Activated CD8-positive, alpha-beta memory T cell treated with anti-CD3 and anti-CD28 coated beads, Interleukin-2, amount 50 U/mL, for 24 hours (primary cell): ENCODE results near the gene GRK5.

Source experiments
- DNase-seq: peaks from one replicate; pipeline ENCODE4 v3.0.0-alpha.2; 2020; ENCODE audit errors: extremely low read depth

The GRK5 gene

DNA sequence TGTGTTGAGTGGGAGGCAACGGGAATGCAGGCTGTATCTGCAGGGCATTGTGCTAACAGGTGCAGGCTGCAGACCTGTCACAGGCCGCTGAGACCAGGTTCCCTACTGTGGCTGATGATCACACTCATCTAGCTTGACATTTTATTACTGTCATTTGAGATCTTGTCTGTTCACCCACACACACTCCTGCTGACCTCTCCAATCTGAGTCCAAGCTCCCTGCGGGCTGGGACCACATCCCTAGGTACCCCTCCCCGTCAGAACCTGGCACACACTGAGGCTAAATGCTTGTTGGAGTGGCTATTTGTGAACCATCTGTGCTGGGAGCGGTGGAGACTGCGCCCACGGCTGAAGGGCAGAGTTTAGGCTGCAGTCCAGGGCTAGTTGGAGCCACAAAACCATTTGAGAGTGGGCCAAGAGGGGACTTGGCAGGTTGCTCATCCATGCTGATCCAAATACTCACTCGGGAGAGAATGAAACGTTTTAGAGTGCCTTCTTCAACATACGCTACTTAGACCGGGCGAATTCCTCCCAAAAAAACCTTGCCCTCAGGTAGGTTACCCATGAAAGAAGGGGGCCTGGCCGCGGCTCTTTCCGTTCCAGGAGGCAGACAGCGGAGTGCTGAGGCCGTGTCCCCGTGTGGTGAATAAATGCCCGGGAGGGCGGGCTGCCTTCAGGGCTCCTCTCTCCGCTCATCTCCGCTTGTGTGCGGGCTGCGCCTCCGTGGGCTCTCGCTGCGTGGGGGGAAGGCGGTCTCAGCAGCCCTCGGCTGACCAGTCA, 170.8 kb downstream of the GRK5 start:
- no peak for DNase-seq

DNA sequence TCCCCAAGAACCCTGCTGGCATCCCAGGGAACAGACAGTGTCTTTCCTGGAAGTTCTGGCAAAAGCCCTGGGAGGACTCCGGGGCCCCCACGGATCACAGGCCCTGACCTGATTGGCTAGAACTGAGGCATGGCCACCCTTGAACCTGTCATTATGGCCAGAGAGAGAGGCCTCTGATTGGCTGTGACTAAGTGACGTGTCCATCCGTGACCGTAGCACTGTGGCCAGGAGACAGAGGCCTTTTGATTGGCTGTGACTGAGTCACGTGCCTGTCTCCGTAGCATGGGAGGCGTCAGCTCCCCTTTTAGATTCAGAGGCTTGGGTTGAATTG, 171.3 kb downstream of the GRK5 start:
- no peak for DNase-seq

DNA sequence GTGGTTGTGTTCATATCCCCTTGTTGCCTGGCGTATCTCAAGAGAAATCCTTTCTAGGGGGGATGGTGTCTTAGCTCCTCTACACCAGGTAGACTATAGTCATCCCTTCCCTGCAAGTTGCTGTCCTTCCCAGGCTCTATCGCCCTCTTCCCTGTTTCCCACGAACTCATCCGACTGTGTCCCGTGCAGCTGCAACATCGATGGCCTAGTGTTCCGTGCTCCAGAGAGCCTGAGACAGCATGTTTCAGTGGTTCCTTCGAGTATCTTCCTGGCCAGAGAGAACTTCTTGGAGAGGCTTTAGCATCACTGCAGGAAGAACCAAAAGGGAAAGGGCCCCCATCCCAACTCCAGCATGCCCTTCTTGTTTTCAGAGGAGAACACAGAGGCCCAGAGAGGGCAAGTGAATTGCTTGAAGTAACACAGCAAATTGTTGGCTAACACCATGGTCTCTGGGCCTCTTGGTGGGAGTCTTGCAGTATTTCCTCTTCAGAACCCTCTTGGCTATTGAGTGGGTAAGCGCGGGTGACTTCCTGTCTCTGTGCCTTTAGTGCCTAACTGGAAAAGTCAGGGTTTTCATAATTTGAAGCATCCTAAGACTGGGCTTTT, 172.2 kb downstream of the GRK5 start:
- DNase-seq = no peak

DNA sequence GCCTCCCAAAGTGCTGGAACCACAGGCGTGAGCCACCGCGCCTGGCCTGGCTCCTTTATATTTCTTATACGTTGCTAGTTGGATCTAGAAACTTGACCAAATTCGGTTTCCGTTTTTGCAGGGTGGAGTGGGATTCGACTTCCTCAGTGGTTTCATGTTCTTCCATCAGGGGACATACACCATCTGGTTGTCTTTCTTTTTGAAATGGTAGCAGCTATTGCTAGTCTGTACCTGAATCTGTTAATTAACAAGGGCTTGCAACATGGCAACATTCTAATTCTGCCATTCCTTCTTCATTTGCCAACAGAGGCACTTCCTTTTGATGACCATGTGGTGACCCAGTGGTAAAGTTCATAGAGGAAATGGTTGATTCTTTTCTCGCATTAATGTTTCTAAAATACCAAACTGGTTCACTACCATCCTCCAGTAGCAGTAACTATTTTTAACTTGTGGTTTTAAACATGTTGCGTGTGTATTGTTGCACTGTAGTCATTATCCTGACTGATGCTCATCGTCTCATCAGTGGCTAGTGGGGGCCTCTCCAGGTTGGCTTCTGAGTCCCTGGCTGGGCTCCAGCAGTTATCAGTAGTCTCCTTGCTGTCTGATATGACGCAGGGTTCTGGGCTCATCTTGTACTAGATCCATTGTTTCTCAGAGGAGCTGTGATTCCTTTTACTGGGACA, 175.9 kb downstream of the GRK5 start:
- no peak for DNase-seq

DNA sequence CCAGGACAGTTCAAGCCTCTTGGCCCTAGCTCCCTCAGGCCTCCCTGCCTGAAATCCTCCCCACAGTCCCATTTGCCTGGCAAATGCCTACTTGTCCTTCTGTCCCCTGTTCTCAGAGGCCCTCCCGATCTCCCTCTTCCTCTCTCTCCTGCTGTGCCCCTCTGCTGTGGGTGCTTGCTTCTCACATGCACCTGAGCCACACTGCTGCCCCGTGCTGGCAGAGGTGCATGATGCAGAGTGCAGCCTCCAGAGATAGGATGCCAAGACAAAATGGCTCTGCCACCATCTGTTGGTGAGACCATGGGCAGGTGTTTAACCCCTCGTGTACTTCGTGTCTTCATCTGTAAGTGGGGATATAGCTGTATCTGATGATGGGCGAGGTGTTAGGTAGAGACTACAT, 176.8 kb downstream of the GRK5 start:
- DNase-seq = no peak

DNA sequence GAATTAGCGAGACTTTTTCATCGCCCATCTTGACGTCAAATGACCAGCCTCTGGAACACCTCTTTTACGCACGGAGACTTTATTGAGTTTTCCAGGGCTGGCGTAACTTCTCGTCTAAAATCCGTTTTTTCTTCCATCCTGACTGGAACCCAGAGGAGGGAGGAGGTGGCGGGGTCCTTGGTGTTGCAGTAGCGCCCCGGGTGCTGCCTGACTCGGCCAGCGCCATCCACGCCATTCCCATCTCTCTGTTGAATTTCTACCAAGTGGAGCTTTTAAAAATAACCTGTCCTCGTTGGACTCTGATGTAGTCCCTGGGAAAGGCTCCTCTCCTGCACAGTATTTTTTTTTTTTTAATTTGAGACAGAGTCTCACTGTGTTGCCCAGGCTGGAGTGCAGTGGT, 179.3 kb downstream of the GRK5 start:
- DNase-seq = no peak

DNA sequence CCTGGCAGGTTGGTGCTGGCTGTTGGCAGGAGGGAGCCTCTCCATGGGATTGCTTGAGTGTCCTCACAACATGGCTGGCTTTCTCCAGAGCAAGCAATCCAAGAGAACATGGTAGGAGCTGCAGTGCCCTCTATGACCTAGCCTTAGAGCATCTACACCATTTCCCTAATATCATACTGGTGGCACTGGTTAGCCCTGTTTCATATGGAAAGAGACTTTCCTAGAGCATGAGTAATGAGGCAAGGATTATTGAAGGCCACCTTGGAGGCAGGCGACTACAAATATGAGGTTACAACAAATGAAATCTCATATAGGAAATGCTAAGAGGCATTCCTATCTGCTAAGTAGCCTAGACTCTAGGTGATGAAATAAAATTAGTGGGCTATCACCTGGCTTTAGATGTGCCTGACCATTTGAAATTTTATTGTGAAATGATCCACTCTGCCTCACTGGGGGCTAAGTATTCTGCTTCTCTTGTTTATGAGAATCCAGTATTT, 181.5 kb downstream of the GRK5 start:
- no peak for DNase-seq

DNA sequence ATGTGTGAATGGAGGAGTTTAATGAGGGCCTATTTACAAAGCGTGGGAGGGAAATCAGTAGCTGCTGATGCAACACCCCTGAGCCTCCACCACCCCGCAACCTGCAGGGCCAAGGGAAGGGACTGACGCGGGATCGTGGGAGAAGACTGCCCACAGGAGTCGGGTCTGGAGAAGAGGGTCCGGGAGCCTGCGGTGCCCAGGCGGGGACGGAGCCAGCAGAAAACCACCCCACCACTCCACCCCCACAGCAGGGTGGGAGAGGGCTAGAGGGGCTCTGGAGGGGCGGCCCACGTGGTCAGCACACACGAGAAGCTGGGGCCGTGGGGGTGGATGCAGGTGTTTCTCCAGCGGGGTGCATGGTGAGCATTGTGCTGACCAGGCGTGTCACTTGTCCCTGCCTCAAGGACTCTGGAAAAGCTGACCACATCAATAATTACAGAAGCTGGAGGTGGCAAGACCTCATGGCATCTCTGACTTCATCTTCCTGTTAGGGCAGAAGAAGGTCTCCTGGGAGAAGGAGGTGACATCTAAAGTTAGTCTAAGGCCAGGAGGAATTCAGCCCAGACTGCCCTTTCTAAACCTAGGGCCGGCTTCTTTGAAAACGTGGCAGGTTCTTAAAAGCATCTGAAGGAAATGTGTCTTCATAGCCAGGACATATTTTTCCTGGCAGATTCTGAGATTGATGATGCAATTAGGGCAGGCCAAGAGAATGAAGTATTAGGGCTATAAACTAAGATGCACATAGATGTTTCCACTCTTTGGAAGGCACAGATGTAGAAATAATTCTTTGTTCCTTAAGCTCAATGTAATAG, 184.3 kb downstream of the GRK5 start:
- no peak for DNase-seq

DNA sequence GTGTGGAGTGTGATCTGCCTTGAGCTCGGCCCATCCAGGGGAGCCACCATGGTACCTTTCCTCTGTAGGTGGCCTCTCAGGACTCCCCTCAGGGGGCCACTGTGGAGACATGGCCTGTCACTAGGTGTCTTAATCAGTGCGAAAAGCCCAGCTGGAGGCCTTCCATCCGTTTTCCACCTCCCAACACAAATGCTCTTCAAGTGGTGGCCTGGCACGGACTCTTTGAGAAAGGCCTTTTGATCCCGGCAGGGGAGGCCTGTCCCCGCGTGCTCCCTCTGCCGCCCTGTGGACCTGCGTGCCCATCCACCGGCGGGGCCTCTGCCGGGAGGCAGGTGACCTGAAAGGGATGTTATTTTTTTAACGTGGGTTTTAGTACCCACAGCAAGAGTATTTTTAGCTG, 185.6 kb downstream of the GRK5 start:
- no peak for DNase-seq

DNA sequence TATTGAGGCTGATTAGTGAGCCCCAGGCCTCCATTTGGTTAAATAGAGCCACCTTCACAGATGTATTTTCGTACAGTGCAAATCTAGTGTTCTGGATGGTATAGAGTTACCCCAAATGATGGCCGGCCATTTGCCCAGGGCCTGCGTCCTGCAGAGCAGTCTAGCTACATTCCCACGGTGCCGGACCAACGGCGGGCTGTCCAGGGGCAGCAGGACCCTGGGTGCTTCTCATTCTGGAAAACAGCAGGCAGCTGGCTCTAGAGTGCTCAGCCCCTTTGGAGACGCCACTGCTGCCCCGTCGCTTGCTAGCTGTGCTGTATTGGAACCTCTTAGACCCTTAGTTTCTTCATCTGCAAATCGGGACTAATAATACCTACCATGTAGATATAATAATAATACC, 186.1 kb downstream of the GRK5 start:
- no peak for DNase-seq

DNA sequence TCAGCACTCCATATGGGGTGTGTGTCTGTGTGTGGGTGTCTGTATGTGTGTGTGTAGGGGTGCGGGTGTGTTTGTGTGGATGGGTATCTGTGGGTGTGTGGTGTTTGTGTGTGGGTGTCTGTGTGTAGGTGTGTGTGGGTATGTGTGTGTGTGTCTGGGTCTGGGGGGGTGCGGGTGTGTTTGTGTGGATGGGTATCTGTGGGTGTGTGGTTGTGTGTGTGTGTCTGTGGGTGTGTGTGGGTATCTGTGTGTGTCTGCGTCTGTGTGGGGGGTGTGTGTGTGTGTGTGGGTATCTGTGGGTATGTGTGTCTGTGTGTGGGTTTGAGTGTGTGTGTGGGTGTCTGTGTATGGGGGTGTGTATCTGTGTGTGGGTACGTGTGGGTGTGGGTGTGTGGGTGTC, 186.5 kb downstream of the GRK5 start:
- DNase-seq = no peak

DNA sequence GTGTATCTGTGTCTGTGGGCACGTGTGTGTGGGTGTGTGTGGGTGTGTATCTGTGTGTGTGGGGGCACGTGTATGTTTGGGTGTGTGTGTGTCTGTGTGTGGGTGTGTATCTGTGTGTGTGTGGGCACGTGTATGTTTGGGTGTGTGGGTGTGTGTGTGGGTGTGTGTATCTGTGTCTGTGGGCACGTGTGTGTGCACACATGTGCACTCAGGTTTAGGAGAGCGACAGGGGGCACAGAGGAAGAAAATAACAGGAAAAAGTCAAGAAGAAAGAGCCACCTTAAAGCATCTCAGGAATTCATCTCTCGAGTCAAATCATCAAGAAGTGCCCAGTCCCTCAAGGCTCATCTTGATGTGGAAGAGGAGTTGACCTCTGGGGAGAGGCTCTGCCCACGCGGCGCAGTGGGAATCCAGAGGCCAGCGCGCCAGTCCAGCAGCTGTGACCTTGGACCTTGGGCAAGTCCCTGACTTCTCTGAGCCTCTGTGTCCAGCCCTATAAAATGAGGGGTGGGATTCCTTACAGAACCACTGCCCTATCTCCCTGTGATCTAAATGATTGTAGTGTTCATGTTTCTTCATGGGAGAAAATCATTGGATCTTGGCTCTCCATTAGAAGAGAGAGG, 187.4 kb downstream of the GRK5 start:
- DNase-seq = no peak

DNA sequence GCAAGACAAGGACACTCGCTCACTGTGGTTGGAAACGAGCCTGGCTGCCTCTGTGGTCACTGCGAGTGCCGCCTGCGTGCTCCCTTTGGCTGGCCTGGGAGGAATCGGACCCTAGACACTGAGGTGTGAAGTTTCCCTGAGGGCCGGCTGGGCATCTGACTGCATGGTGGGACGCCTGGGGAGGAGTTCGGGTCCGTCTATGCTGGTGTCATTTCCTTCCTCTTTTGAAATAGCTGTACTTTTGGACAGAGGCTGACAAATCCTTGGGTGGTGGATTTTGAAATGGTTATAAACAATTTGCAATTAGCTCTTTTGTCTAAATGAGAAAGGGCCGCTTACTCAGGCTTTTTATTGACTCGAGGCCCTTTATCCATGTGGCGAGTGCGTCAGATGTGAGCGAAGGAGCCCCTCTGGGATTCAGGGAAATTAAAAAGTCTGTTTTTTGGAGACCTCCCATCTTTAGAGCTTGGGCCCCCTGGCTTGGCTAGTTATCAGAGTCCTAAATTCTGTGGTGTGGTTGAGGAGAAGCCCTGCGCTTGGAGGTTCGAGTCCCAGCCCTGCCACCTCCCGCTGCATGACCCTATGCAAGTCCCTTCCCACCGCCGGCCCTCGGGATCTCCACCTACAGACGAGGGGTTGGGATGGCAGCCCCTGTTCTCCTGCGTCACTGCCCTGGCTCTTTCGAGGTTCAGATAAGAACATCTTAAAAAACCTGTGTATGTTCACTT, 188.1 kb downstream of the GRK5 start:
- DNase-seq = no peak

DNA sequence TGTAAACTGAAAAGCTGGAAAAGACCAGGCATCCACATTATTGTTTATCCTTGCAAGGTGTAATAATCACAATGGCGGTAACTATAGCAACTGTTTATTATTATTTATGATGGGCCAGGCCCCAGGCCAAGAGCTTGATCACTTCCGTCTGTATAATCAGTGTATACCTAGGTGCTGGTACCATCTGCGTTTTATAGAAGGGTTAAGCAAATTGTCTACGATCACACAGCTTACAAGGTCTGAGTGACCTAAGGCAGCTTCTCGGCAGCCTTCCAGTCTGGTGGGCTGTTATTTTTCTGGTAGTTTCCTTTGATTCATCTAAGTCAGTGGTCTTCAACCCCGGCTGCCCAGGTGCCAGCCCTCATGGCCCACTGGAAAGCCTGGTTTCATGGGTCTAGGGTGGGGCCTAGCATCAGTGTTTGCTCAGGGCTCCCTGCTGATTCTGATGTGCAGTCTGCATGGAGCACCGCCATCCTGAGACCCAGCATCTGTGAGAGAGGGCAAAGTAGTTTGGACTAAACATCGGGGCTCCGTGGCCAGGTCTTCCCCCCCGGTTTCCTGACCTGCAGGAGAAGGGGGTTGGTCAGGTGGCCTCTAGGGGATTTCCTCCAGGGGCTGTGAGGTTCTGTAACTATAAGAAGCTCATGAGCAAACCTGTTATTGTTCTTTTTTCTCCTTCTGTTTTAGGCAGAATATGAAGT, 188.8 kb downstream of the GRK5 start:
- no peak for DNase-seq

DNA sequence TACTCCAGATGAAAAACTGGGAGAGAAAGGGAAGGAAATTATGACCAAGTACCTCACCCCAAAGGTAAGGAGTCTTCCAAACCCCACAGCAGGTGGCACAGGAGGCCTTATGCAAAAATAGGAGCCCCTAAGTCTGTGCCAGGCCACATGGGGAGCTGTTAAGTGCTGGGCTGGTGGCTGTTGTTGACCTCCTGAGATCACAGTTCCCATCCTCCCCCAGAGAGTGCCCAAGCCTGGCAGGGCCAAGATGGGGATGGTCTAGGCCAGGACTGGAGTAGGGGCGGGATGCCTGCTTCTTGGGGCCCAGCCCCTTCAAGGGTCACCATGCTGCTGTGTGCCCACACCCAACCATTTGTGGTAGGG, 189.3 kb downstream of the GRK5 start:
- DNase-seq = no peak

DNA sequence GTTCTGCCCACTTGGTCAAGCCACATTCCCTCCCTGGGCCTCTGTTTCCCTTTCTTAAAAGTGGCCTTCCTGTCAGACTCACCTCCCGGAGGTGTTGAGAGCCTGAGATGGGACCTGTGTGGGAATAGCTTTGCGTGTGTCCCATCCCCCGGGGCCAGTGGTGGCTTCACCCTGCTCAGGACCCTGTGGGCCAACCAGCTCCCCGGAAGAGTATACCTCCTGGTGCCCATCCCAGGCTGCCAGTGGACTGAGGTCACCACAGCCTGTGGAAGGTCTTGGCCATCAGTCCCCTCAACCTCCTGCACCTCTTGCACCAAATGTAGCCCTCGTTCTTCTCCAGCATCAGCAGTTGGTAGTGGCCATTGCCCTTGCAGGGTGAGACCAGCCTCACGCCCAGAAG, 190.0 kb downstream of the GRK5 start:
- no peak for DNase-seq

DNA sequence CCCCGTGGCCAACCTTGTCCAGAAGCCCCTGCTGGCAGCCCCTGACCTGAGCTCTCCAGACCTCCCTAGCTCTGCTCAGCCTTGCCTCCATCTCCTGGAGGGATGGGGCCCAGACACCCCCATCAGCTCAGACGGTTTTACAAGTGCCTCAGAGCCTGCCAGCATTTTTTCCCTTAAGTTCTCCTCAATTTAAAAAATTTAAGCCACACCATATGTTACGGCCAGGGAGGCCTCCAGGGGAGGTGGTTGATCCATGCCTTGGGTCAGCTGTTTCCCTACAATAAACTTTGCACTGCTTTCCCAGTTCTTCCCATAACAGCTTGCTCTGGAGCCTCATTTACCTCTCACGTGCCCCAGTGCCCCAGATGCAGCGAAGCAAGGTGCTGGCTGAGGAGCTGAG, 191.6 kb downstream of the GRK5 start:
- no peak for DNase-seq

DNA sequence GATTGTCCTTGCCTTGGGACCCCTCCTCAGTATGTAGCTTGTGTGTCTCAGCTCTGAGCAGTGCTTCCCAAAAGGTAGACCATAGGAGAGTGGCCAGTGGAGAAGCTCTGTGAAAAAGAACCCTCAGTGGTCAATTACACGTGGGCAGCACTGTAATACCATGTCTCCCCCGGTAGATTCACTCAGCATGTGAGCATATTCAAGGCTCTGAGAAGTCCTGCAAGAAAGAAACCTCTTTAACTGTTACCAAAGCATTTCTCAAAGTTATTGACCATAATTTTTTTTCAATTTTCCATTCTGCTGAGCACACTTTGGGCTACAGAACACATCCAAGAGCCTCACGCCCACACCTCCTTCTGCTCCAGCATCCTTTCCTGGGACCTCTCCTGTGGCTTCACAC, 192.1 kb downstream of the GRK5 start:
- DNase-seq = no peak

DNA sequence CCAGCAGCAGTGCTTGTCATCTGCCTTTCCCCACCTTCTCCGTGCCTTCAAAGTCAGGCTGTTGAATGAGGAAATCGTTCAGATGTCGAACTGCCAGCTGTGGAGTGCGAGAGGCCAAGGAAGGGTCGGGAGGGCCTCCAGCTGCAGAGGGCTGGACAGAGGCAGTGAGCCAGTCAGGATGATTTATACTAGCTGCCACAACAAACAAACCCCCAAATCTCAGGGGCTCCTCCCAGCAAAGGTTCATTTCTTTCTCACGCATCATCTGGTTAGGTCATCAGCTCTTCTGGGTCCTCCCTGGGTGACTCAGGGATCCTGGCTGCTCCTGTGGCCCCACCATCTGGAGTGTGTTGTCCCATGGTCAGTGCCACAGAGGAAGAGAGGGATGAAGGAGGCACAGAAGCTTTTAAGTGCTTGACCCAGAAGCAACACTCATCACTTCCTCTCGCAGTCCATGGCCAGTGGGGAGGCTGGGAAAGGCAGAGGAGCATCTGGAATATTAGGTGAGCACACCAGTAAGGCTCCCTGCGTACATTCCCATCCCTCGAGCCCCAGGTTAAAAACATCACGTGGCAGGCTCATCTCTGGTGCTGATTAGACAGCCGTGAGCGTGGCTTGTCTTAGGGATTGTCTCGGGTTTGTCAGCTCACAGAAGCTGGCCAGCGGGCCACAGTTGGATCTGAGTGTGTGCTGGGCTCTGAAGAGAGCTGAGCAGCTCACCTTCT, 194.5 kb downstream of the GRK5 start:
- no peak for DNase-seq

DNA sequence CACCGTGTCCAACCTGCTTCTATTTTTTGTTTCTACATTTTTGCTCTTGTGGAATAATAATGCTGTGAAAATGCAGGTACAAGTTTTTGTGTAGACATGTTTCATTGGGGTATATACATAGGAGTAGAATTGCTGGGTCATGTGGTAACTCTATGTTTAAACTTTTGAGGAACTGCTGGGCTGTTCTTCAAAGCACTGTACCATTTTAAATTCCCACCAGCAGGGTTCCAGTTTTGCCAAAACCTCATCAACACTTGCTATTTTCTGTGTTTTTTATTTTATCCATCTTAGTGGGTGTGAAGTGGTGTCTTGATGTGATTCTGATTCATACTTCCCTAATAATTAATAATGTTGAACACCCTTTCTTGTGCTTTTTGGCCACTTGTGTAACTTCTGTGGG, 196.6 kb downstream of the GRK5 start:
- no peak for DNase-seq
